ENCODE measurements around the gene HGF.
"Not testable (repeated sequence)": the region's sequence is repeated elsewhere in the genome, so short reads cannot be mapped to it uniquely, and the experiment has no call there.

- not testable (repeated sequence) for TF ChIP-seq CTCF (IDR thresholded peaks at IDR 0.05; ENCODE audit: insufficient read depth, low read depth, low read length); EZH2 (IDR thresholded peaks at IDR 0.05; ENCODE audit: insufficient read depth, low read length)
Measured at GRCh38 chr7:81812866-81813476, 43.1 kb upstream of the HGF start.
